ENCODE results near the gene NAV2.

NAV2 gene

GRCh38 chr11:19705936-19706335 is 6.7 kb upstream of the NAV2 start:
- no peaks in the 10 kb centered on the region for H3K36me3 ChIP-seq (replicated peaks; ENCODE audit: insufficient read depth, low read length)
- no peaks in the 10 kb centered on the region for H3K9me3 ChIP-seq (replicated peaks; ENCODE audit: insufficient read depth, low read length)
- no peak overlapping the region for H2AFZ ChIP-seq (ENCODE audit: low read length)
- no peaks in the 10 kb centered on the region for H3K9me2 ChIP-seq (replicated peaks; ENCODE audit: insufficient read depth, low read length)
- no peak for DNase-seq
- H3K4me1 ChIP-seq (ENCODE audit: low read length): 0 out of 2 replicates have a peak, but pooled peaks cover 3% of the 10 kb centered on the region
- no peak overlapping the region for H3K27ac ChIP-seq (ENCODE audit: low read length)
- no peak for TF ChIP-seq EZH2 (optimal IDR thresholded peaks at IDR 0.05; ENCODE audit: low read depth, low read length)
- TF ChIP-seq EZH2phosphoT487 (IDR thresholded peaks at IDR 0.05; ENCODE audit: low read length): no peak
- TF ChIP-seq, protein P1, sequence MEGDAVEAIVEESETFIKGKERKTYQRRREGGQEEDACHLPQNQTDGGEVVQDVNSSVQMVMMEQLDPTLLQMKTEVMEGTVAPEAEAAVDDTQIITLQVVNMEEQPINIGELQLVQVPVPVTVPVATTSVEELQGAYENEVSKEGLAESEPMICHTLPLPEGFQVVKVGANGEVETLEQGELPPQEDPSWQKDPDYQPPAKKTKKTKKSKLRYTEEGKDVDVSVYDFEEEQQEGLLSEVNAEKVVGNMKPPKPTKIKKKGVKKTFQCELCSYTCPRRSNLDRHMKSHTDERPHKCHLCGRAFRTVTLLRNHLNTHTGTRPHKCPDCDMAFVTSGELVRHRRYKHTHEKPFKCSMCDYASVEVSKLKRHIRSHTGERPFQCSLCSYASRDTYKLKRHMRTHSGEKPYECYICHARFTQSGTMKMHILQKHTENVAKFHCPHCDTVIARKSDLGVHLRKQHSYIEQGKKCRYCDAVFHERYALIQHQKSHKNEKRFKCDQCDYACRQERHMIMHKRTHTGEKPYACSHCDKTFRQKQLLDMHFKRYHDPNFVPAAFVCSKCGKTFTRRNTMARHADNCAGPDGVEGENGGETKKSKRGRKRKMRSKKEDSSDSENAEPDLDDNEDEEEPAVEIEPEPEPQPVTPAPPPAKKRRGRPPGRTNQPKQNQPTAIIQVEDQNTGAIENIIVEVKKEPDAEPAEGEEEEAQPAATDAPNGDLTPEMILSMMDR (IDR thresholded peaks at IDR 0.05; ENCODE audit: low read length): no peak
- no peaks in the 10 kb centered on the region for H4K20me1 ChIP-seq (ENCODE audit: insufficient read depth, low read length)
- H3F3A ChIP-seq (ENCODE audit: insufficient read depth, low read length): peaks cover 4% of the 10 kb centered on the region; the same call in 1 of the 2 replicates
- H3K4me3 ChIP-seq (ENCODE audit: low read length): no peak overlapping the region
- no peak overlapping the region for H3K9ac ChIP-seq (ENCODE audit: low read length)
- no peak overlapping the region for H3K4me2 ChIP-seq (ENCODE audit: low read depth, low read length)
- H3K79me2 ChIP-seq (ENCODE audit: low read length): no peaks in the 10 kb centered on the region
- no peaks in the 10 kb centered on the region for H3K27me3 ChIP-seq (replicated peaks; ENCODE audit: insufficient read depth, low read length)

- no peaks in the 10 kb centered on the region for H3K36me3 ChIP-seq (replicated peaks; ENCODE audit: insufficient read depth, low read length)
- H3K4me3 ChIP-seq (ENCODE audit: low read length): peak overlapping the region; percentile 66
- H3K4me1 ChIP-seq (ENCODE audit: low read length): peaks cover 12% of the 10 kb centered on the region
- H3K4me2 ChIP-seq (ENCODE audit: low read depth, low read length): peak overlapping the region; percentile 95
- TF ChIP-seq EZH2phosphoT487 (IDR thresholded peaks at IDR 0.05; ENCODE audit: low read length) (no peak), EZH2 (optimal IDR thresholded peaks at IDR 0.05; ENCODE audit: low read depth, low read length) (no peak)
- TF ChIP-seq, protein P1 (IDR thresholded peaks at IDR 0.05; ENCODE audit: low read length): no peak
- no peaks in the 10 kb centered on the region for H3K27me3 ChIP-seq (replicated peaks; ENCODE audit: insufficient read depth, low read length)
- DNase-seq: peak; percentile 55
- H3K9me3 ChIP-seq (replicated peaks; ENCODE audit: insufficient read depth, low read length): no peaks in the 10 kb centered on the region
- peak overlapping the region; percentile 65 for H3K9ac ChIP-seq (ENCODE audit: low read length)
- peak overlapping the region; percentile 82 for H2AFZ ChIP-seq (ENCODE audit: low read length)
- no peaks in the 10 kb centered on the region for H3K9me2 ChIP-seq (replicated peaks; ENCODE audit: insufficient read depth, low read length)
- H3F3A ChIP-seq (ENCODE audit: insufficient read depth, low read length): peaks cover 12% of the 10 kb centered on the region
- H3K79me2 ChIP-seq (ENCODE audit: low read length): no peaks in the 10 kb centered on the region; the same call in 1 of the 2 replicates
- no peaks in the 10 kb centered on the region for H4K20me1 ChIP-seq (ENCODE audit: insufficient read depth, low read length)
- H3K27ac ChIP-seq (ENCODE audit: low read length): peak overlapping the region; percentile 76
These were observed 741 bp upstream of the NAV2 start for GRCh38 chr11:19711911-19712280.

DNA sequence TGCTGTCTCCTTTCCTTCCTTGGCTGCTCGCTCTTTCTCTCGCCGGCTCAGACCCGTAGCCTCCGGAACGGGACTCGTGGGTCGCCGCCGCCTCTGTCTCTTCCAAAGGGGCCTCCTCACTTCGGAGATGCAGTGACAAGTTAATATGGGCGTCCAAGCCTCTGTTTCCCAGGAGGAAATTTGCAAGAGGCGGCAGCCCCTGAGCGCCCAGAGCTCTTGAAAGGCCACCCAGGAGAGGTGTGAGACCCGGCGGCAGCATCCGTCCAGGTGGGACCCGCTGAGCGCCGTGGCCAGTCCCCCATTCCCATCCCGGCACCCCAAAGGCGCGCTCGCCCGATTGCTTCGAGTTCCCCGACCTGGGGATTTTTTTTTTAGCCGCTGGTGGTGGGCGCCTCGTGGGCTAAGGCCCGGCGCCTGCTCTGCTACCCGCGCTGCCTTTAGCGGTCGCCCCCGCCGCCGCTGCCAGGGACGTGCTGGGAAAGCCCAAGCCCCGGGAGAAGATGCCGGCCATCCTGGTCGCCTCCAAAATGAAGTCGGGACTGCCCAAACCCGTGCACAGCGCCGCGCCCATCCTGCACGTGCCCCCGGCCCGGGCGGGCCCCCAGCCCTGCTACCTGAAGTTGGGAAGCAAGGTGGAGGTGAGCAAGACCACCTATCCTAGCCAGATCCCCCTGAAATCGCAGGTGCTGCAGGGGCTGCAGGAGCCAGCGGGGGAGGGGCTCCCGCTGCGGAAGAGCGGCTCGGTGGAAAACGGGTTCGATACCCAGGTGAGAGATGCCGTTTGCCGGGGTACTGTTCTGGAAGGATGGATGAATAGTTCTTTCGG is 772 bp downstream of the NAV2 start:
- Histone ChIP-seq H2AFZ (ENCODE audit: low read length) (peak overlapping the region; percentile 42; the same call in 1 of the 2 replicates), H3K36me3 (replicated peaks; ENCODE audit: insufficient read depth, low read length) (no peaks in the 10 kb centered on the region)
- no peak for TF ChIP-seq EZH2 (optimal IDR thresholded peaks at IDR 0.05; ENCODE audit: low read depth, low read length)
- no peak for TF ChIP-seq EZH2phosphoT487 (IDR thresholded peaks at IDR 0.05; ENCODE audit: low read length)
- TF ChIP-seq, protein P1 (IDR thresholded peaks at IDR 0.05; ENCODE audit: low read length): no peak

More for the DNA sequence above, 772 bp downstream of the NAV2 start:
- Histone ChIP-seq H3K4me1 (ENCODE audit: low read length) (peaks cover 12% of the 10 kb centered on the region), H3F3A (ENCODE audit: insufficient read depth, low read length) (peaks cover 12% of the 10 kb centered on the region), H3K4me3 (ENCODE audit: low read length) (peak overlapping the region; percentile 78), H3K9me3 (replicated peaks; ENCODE audit: insufficient read depth, low read length) (no peaks in the 10 kb centered on the region), H3K9ac (ENCODE audit: low read length) (peak overlapping the region; percentile 30; the same call in 1 of the 2 replicates), H3K27ac (ENCODE audit: low read length) (no peak overlapping the region), H3K4me2 (ENCODE audit: low read depth, low read length) (peak overlapping the region; percentile 96), H3K79me2 (ENCODE audit: low read length) (no peaks in the 10 kb centered on the region; the same call in 1 of the 2 replicates), H3K9me2 (replicated peaks; ENCODE audit: insufficient read depth, low read length) (no peaks in the 10 kb centered on the region), H4K20me1 (ENCODE audit: insufficient read depth, low read length) (no peaks in the 10 kb centered on the region), H3K27me3 (replicated peaks; ENCODE audit: insufficient read depth, low read length) (no peaks in the 10 kb centered on the region)
- DNase-seq: no peak
